NCI-H345 treated with DMSO at 0.1 percent for 48 hours (cell line): Measurements from ENCODE around the gene GALNT10.

ENCODE experiments used
- DNase-seq: peaks from one replicate; lab custom pipeline; 2025; ENCODE audit not compliant: unreplicated experiment; lab: John Stamatoyannopoulos, UW

GALNT10 gene

GRCh38 chr5:154179846-154180710 lies 10.5 kb upstream of the GALNT10 start:
- DNase-seq, result peak; percentile 76

GRCh38 chr5:154181161-154181560 lies 9.4 kb upstream of the GALNT10 start:
- no peak for DNase-seq

GRCh38 chr5:154189256-154189818 lies 1.2 kb upstream of the GALNT10 start:
- DNase-seq, result no peak

- DNase-seq, result peak; percentile 55
Observed at GRCh38 chr5:154189819-154190594, 526 bp upstream of the GALNT10 start.

GRCh38 chr5:154191467-154192261 lies 1.1 kb downstream of the GALNT10 start:
- no peak for DNase-seq

GRCh38 chr5:154193283-154193682 lies 2.8 kb downstream of the GALNT10 start:
- DNase-seq, result no peak

GRCh38 chr5:154193701-154194121 lies 3.2 kb downstream of the GALNT10 start:
- no peak for DNase-seq

GRCh38 chr5:154194345-154195329 lies 4.1 kb downstream of the GALNT10 start:
- DNase-seq, result no peak

GRCh38 chr5:154196281-154196680 lies 5.7 kb downstream of the GALNT10 start:
- DNase-seq, result no peak

- peak; percentile 31 for DNase-seq
Observed at GRCh38 chr5:154196955-154197652, 6.6 kb downstream of the GALNT10 start.

- DNase-seq, result peak; percentile 97
Observed at GRCh38 chr5:154197801-154198491, 7.4 kb downstream of the GALNT10 start.

GRCh38 chr5:154198611-154199230 lies 8.2 kb downstream of the GALNT10 start:
- DNase-seq, result no peak

GRCh38 chr5:154199263-154199662 lies 8.7 kb downstream of the GALNT10 start:
- peak; percentile 44 for DNase-seq

GRCh38 chr5:154199671-154200220 lies 9.2 kb downstream of the GALNT10 start:
- DNase-seq, result no peak

GRCh38 chr5:154200221-154200620 lies 9.7 kb downstream of the GALNT10 start:
- no peak for DNase-seq

GRCh38 chr5:154201108-154201769 lies 10.7 kb downstream of the GALNT10 start:
- DNase-seq, result no peak
